H1 (cell line): Measurements from ENCODE around the gene RNU2-1.
"Not testable (repeated sequence)": the region's sequence is repeated elsewhere in the genome, so short reads cannot be mapped to it uniquely, and the experiment has no call there.

ENCODE experiments used
- POLR2AphosphoS5 ChIP-seq: IDR thresholded peaks from 2 replicates; pipeline ENCODE4 v1.6.1; 2011; ENCODE audit warnings: low read depth, low read length
- SIN3A ChIP-seq, 2 experiments: IDR thresholded peaks in 1 of 2; conservative IDR thresholded peaks in 1 of 2; 2 replicates each; pipeline ENCODE4 v1.6.1; 2011 to 2012; ENCODE audit warnings: low read length in 2 of 2, improper control_type of control experiment in 1 of 2, low read depth in 1 of 2, mild to moderate bottlenecking in 1 of 2
- TF ChIP-seq, protein P1 (sequence below), 3 experiments: IDR thresholded peaks; 1 replicate in 2 of 3; 2 replicates in 1 of 3; pipeline versions ENCODE4 v1.5.1 to v1.6.1; 2011; ENCODE audit warnings: low read length in 3 of 3, mild to moderate bottlenecking in 3 of 3, inconsistent platforms in 2 of 3, low read depth in 1 of 3, moderate library complexity in 1 of 3; ENCODE audit not compliant: insufficient read depth in 1 of 3; ENCODE audit errors: control extremely low read depth in 1 of 3

- not testable (repeated sequence) for TF ChIP-seq POLR2AphosphoS5; SIN3A (conservative IDR thresholded peaks at IDR 0.05 in 1 of 2, IDR thresholded peaks at IDR 0.05 in 1 of 2; ENCODE audit: low read depth in 1 of 2, low read length in 2 of 2)
- TF ChIP-seq, protein P1, sequence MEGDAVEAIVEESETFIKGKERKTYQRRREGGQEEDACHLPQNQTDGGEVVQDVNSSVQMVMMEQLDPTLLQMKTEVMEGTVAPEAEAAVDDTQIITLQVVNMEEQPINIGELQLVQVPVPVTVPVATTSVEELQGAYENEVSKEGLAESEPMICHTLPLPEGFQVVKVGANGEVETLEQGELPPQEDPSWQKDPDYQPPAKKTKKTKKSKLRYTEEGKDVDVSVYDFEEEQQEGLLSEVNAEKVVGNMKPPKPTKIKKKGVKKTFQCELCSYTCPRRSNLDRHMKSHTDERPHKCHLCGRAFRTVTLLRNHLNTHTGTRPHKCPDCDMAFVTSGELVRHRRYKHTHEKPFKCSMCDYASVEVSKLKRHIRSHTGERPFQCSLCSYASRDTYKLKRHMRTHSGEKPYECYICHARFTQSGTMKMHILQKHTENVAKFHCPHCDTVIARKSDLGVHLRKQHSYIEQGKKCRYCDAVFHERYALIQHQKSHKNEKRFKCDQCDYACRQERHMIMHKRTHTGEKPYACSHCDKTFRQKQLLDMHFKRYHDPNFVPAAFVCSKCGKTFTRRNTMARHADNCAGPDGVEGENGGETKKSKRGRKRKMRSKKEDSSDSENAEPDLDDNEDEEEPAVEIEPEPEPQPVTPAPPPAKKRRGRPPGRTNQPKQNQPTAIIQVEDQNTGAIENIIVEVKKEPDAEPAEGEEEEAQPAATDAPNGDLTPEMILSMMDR (IDR thresholded peaks at IDR 0.05; ENCODE audit: control extremely low read depth in 1 of 3, insufficient read depth in 1 of 3, low read depth in 1 of 3, low read length in 3 of 3) = not testable (repeated sequence)
These were observed 5.6 kb downstream of the RNU2-1 start, which contains the start of gene CCDC200 for GRCh38 chr17:43228020-43228782.
